Adrenal gland (tissue), 12 donors: ENCODE data around the gene ZC3H15. TPM values are rescaled to one million over a fixed set of nuclear protein-coding genes. Genes with fewer than 3 reads are reported as not detected.

ENCODE experiments used
- DNase-seq, 7 donors: peaks; one replicate each; pipeline ENCODE4 v3.0.0-alpha.2; 2019 to 2020
- H3K27ac ChIP-seq, 5 donors: fragments of 200-600 bp; sonication (generic) in 4 of 5; 1 replicate in 3 of 5; 2 replicates in 2 of 5; pipeline versions ENCODE4 v1.5.1 to v1.8.0; 2016 to 2020; ENCODE audit warnings: mild to moderate bottlenecking in 1 of 5
- H3K27me3 ChIP-seq: fragments of 200-600 bp; 2 replicates; pipeline ENCODE4 v1.8.0; 2021
- H3K36me3 ChIP-seq, 2 donors: fragments of 200-600 bp; replicated peaks in 1 of 2; 1 replicate in 1 of 2; 2 replicates in 1 of 2; pipeline versions ENCODE4 v1.5.1 to v1.8.0; 2018 to 2022
- H3K4me1 ChIP-seq, 2 donors: fragments of 200-600 bp; replicated peaks in 1 of 2; 1 replicate in 1 of 2; 2 replicates in 1 of 2; pipeline versions ENCODE4 v1.5.1 to v1.8.0; 2018 to 2021
- H3K4me3 ChIP-seq, 4 donors: fragments of 200-600 bp; sonication (generic) in 3 of 4; one replicate each; pipeline ENCODE4 v1.5.1; 2016 to 2018
- H3K9me3 ChIP-seq, 3 donors: fragments of 200-600 bp; sonication (generic) in 1 of 3; replicated peaks in 1 of 3; 1 replicate in 2 of 3; 2 replicates in 1 of 3; pipeline versions ENCODE4 v1.5.1 to v1.8.0; 2016 to 2021
- CTCF ChIP-seq, 6 experiments: fragments of 450-650 bp in 4 of 6; fragments of 200-600 bp in 2 of 6; sonication (generic) in 1 of 6; IDR thresholded peaks; 1 replicate in 5 of 6; 2 replicates in 1 of 6; pipeline versions ENCODE4 v1.5.1 to v1.8.0; 2016 to 2021; ENCODE audit warnings: antibody characterized with exemption in 6 of 6, mild to moderate bottlenecking in 2 of 6, moderate library complexity in 1 of 6
- POLR2A ChIP-seq, 2 donors: fragments of 450-650 bp; IDR thresholded peaks; one replicate each; pipeline ENCODE4 v1.6.1; 2017; ENCODE audit warnings: antibody characterized with exemption in 2 of 2, mild to moderate bottlenecking in 2 of 2, moderate library complexity in 1 of 2
- WGBS, 4 donors: extraction: QIAGEN DNeasy Blood & Tissue Kit in 2 of 4; methylation state at CpG; one replicate each; pipeline versions ENCODE4 v1.1.5 to v1.1.7; 2013 to 2017; 5-methylcytosine and 5-hydroxymethylcytosine counted together
- intact Hi-C, 2 donors: fragments of 100-400 bp; cut with DNase I; formaldehyde crosslinking; loops; one replicate each; pipeline versions ENCODE4 v1.14.1 to v1.15.0; 2022 to 2023
- polyA plus RNA-seq, 3 donors: library from polyadenylated mRNA; stranded (reverse); fragments of 200-250 nt in 2 of 3; fragments of 350-450 nt in 1 of 3; fragmentation: Illumina TruSeq in 1 of 3; extraction: RNeasy Lipid Tissue Mini Kit (QIAGEN cat#74804) in 1 of 3; gene quantifications; one replicate each; pipeline ENCODE4 v1.2.3, GENCODE V29; 2013 to 2014
- total RNA-seq, 9 donors: library from RNA; depleted of rRNA in 4 of 9; stranded (reverse); fragments of >200 nt in 4 of 9; fragments of 120-200 nt in 1 of 9; fragmentation: NEBNext Ultra II Directional in 1 of 9; extraction: Animal tissue kit (Norgen Biotek cat#: 25700) in 1 of 9; gene quantifications; one replicate each; pipeline versions ENCODE4 v1.1.0 to v1.2.4, GENCODE V29; 2013 to 2023
- donor health status: healthy with polysubstance abuse.
- donor health status: Bipolar disorder and iron deficiency.
- donor health status: DM: yes; HTN: yes; CAD: no.
- donor health status: DM: no; HTN: no; CAD: no.
- donor health status: DM: no; HTN: no; CAD: no.
- donor health status: DM: yes; HTN: yes; CAD: no.

ZC3H15 gene
- total and polyA plus RNA-seq, 12 donors, result 40.0 to 191 (median 54.5) TPM

- H3K4me1 ChIP-seq, result no peaks in the 10 kb centered on the region
- TF ChIP-seq CTCF (IDR thresholded peaks at IDR 0.05) (no peak), POLR2A (IDR thresholded peaks at IDR 0.05) (no peak)
- H3K36me3 ChIP-seq, result no peaks in the 10 kb centered on the region
- H3K9me3 ChIP-seq, result no peaks in the 10 kb centered on the region
- H3K27me3 ChIP-seq, result no peaks in the 10 kb centered on the region
- 83 to 88% (median 87%) methylated on average over 4 of the region's 4 CpGs for WGBS, 4 donors
- no peak overlapping the region for H3K27ac ChIP-seq
- H3K4me3 ChIP-seq, result no peak overlapping the region
- DNase-seq, result no peak
- intact Hi-C loops, result no loop called here
These were observed 51.0 kb downstream of the ZC3H15 start for GRCh38 chr2:186537019-186537418.

GRCh38 chr2:186540941-186541340, 54.9 kb downstream of the ZC3H15 start:
- TF ChIP-seq POLR2A (IDR thresholded peaks at IDR 0.05), result no peak
- TF ChIP-seq CTCF (IDR thresholded peaks at IDR 0.05), result no peak
- intact Hi-C loops, result no loop called here
- Histone ChIP-seq H3K4me1 (peaks cover 4 to 5% of the 10 kb centered on the region in 2 donors), H3K27ac (no peak overlapping the region), H3K27me3 (no peaks in the 10 kb centered on the region), H3K36me3 (no peaks in the 10 kb centered on the region), H3K4me3 (no peak overlapping the region), H3K9me3 (no peaks in the 10 kb centered on the region)
- 87 to 94% (median 89%) methylated on average over 4 of the region's 4 CpGs for WGBS, 4 donors
- no peak for DNase-seq

GRCh38 chr2:186542002-186542401, 55.9 kb downstream of the ZC3H15 start:
- H3K4me1 ChIP-seq, result peaks cover 4 to 5% of the 10 kb centered on the region in 2 donors
- DNase-seq, result no peak
- intact Hi-C loops, result no loop called here
- TF ChIP-seq CTCF (IDR thresholded peaks at IDR 0.05), result no peak
- TF ChIP-seq POLR2A (IDR thresholded peaks at IDR 0.05), result no peak
- no peak overlapping the region for H3K4me3 ChIP-seq
- H3K9me3 ChIP-seq, result no peaks in the 10 kb centered on the region
- H3K27me3 ChIP-seq, result no peaks in the 10 kb centered on the region
- no peaks in the 10 kb centered on the region for H3K36me3 ChIP-seq
- 87 to 96% (median 95%) methylated on average over 4 of the region's 4 CpGs for WGBS, 4 donors
- no peak overlapping the region for H3K27ac ChIP-seq

- Histone ChIP-seq H3K36me3 (no peaks in the 10 kb centered on the region), H3K27ac (peak overlapping the region in 3 of 5 donors; percentile 16 to 62 (median 55))
- 73 to 80% (median 78%) methylated on average over 3 of the region's 3 CpGs for WGBS, 4 donors
These were observed 57.6 kb downstream of the ZC3H15 start for GRCh38 chr2:186543561-186544131.

More at GRCh38 chr2:186543561-186544131, 57.6 kb downstream of the ZC3H15 start:
- Histone ChIP-seq H3K9me3 (no peaks in the 10 kb centered on the region), H3K4me1 (peaks cover 4 to 5% of the 10 kb centered on the region in 2 donors), H3K27me3 (no peaks in the 10 kb centered on the region), H3K4me3 (no peak overlapping the region)
- TF ChIP-seq POLR2A (IDR thresholded peaks at IDR 0.05), result no peak
- no peak for TF ChIP-seq CTCF (IDR thresholded peaks at IDR 0.05)
- DNase-seq, result no peak
- intact Hi-C loops, result no loop called here
